ENCODE results near the gene NGFR. TPM values are rescaled to one million over a fixed set of nuclear protein-coding genes. Genes with fewer than 3 reads are reported as not detected.
A peak's percentile ranks its signal among the peaks of the same experiment; 100 is the strongest.

The NGFR gene
- total RNA-seq, 1 experiment from 2014 or later, result 11.3 TPM

DNA sequence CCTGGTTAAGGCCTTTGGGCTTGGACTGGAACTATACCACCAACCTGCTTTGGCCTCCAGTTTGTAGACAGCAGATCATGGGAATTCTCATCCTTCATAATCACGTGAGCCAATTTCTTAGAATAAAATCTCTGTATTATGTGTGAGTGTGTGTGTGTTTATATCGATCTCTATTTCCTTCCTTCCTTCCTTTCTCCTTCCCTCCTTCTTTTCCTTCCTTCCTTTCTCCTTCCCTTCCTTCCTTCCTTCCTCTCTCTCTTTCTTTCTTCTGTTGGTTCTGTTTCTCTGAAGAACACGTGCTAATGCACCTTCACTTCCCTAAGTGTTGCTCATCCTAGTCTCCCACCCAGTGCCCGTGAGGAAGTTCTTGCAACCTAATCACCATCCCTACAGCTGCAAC is 44.9 kb upstream of the NGFR start (continued):
- TF ChIP-seq CREM (CRISPR knock-in tag; IDR thresholded peaks at IDR 0.05) (no peak), JUN (CRISPR knock-in tag; IDR thresholded peaks at IDR 0.05) (no peak)
- TF ChIP-seq, protein P1, sequence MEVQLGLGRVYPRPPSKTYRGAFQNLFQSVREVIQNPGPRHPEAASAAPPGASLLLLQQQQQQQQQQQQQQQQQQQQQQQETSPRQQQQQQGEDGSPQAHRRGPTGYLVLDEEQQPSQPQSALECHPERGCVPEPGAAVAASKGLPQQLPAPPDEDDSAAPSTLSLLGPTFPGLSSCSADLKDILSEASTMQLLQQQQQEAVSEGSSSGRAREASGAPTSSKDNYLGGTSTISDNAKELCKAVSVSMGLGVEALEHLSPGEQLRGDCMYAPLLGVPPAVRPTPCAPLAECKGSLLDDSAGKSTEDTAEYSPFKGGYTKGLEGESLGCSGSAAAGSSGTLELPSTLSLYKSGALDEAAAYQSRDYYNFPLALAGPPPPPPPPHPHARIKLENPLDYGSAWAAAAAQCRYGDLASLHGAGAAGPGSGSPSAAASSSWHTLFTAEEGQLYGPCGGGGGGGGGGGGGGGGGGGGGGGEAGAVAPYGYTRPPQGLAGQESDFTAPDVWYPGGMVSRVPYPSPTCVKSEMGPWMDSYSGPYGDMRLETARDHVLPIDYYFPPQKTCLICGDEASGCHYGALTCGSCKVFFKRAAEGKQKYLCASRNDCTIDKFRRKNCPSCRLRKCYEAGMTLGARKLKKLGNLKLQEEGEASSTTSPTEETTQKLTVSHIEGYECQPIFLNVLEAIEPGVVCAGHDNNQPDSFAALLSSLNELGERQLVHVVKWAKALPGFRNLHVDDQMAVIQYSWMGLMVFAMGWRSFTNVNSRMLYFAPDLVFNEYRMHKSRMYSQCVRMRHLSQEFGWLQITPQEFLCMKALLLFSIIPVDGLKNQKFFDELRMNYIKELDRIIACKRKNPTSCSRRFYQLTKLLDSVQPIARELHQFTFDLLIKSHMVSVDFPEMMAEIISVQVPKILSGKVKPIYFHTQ (CRISPR knock-in tag; IDR thresholded peaks at IDR 0.05), result no peak
- TF ChIP-seq, protein P2, sequence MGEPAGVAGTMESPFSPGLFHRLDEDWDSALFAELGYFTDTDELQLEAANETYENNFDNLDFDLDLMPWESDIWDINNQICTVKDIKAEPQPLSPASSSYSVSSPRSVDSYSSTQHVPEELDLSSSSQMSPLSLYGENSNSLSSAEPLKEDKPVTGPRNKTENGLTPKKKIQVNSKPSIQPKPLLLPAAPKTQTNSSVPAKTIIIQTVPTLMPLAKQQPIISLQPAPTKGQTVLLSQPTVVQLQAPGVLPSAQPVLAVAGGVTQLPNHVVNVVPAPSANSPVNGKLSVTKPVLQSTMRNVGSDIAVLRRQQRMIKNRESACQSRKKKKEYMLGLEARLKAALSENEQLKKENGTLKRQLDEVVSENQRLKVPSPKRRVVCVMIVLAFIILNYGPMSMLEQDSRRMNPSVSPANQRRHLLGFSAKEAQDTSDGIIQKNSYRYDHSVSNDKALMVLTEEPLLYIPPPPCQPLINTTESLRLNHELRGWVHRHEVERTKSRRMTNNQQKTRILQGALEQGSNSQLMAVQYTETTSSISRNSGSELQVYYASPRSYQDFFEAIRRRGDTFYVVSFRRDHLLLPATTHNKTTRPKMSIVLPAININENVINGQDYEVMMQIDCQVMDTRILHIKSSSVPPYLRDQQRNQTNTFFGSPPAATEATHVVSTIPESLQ (CRISPR knock-in tag; IDR thresholded peaks at IDR 0.05), result no peak

DNA sequence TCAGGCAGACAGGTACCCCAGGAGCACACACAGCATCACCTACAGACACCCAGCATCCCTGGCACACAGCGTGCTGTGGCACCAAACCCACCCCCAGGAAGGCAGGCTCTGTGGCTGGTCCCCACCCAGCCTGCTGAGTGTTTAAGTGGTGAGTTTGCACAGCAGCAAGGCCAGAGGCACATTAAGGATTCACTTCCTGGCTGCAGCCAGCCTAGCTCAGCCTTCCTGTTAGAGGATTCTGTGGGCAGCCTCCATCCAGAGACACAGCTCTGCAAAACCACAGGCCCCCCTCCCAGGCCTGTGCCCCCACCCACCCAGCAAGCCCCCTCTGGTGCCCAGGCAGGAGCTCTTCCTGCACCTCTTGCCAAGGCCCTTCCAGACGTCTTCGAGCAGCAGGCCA is 44.4 kb upstream of the NGFR start:
- ATAC-seq (no peak), DNase-seq (ENCODE audit: low spot score) (no peak)
- TF ChIP-seq, protein P3, sequence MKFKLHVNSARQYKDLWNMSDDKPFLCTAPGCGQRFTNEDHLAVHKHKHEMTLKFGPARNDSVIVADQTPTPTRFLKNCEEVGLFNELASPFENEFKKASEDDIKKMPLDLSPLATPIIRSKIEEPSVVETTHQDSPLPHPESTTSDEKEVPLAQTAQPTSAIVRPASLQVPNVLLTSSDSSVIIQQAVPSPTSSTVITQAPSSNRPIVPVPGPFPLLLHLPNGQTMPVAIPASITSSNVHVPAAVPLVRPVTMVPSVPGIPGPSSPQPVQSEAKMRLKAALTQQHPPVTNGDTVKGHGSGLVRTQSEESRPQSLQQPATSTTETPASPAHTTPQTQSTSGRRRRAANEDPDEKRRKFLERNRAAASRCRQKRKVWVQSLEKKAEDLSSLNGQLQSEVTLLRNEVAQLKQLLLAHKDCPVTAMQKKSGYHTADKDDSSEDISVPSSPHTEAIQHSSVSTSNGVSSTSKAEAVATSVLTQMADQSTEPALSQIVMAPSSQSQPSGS (CRISPR knock-in tag; IDR thresholded peaks at IDR 0.05; ENCODE audit: borderline replicate concordance, low read depth), result no peak
- TF ChIP-seq IRF2 (CRISPR knock-in tag; IDR thresholded peaks at IDR 0.05; ENCODE audit: borderline replicate concordance, low read depth), result no peak
- TF ChIP-seq, protein P4, sequence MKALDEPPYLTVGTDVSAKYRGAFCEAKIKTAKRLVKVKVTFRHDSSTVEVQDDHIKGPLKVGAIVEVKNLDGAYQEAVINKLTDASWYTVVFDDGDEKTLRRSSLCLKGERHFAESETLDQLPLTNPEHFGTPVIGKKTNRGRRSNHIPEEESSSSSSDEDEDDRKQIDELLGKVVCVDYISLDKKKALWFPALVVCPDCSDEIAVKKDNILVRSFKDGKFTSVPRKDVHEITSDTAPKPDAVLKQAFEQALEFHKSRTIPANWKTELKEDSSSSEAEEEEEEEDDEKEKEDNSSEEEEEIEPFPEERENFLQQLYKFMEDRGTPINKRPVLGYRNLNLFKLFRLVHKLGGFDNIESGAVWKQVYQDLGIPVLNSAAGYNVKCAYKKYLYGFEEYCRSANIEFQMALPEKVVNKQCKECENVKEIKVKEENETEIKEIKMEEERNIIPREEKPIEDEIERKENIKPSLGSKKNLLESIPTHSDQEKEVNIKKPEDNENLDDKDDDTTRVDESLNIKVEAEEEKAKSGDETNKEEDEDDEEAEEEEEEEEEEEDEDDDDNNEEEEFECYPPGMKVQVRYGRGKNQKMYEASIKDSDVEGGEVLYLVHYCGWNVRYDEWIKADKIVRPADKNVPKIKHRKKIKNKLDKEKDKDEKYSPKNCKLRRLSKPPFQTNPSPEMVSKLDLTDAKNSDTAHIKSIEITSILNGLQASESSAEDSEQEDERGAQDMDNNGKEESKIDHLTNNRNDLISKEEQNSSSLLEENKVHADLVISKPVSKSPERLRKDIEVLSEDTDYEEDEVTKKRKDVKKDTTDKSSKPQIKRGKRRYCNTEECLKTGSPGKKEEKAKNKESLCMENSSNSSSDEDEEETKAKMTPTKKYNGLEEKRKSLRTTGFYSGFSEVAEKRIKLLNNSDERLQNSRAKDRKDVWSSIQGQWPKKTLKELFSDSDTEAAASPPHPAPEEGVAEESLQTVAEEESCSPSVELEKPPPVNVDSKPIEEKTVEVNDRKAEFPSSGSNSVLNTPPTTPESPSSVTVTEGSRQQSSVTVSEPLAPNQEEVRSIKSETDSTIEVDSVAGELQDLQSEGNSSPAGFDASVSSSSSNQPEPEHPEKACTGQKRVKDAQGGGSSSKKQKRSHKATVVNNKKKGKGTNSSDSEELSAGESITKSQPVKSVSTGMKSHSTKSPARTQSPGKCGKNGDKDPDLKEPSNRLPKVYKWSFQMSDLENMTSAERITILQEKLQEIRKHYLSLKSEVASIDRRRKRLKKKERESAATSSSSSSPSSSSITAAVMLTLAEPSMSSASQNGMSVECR (CRISPR knock-in tag; IDR thresholded peaks at IDR 0.05; ENCODE audit: borderline replicate concordance), result no peak
- TF ChIP-seq, protein P5, sequence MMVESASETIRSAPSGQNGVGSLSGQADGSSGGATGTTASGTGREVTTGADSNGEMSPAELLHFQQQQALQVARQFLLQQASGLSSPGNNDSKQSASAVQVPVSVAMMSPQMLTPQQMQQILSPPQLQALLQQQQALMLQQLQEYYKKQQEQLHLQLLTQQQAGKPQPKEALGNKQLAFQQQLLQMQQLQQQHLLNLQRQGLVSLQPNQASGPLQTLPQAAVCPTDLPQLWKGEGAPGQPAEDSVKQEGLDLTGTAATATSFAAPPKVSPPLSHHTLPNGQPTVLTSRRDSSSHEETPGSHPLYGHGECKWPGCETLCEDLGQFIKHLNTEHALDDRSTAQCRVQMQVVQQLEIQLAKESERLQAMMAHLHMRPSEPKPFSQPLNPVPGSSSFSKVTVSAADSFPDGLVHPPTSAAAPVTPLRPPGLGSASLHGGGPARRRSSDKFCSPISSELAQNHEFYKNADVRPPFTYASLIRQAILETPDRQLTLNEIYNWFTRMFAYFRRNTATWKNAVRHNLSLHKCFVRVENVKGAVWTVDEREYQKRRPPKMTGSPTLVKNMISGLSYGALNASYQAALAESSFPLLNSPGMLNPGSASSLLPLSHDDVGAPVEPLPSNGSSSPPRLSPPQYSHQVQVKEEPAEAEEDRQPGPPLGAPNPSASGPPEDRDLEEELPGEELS (CRISPR knock-in tag; IDR thresholded peaks at IDR 0.05), result no peak
- no peak for TF ChIP-seq ZNF671 (CRISPR knock-in tag; IDR thresholded peaks at IDR 0.05)
- TF ChIP-seq TEAD1 (CRISPR knock-in tag; IDR thresholded peaks at IDR 0.05), result no peak
- ChIA-PET POLR2A (no interaction called here), CTCF (interaction anchor here (1.0 kb wide), 3 partner anchors 46 to 106 kb away, joined by 3 read pairs; no protein-coding TSS in a partner anchor)
- peaks cover 21% of the 10 kb centered on the region for H3K4me1 Mint-ChIP-seq
- H3K4me3 Mint-ChIP-seq, result no peak overlapping the region
- no peaks in the 10 kb centered on the region for H3K36me3 Mint-ChIP-seq
- peaks cover 2% of the 10 kb centered on the region for H3K27me3 Mint-ChIP-seq (ENCODE audit: low read depth)
- no peak overlapping the region for H3K27ac Mint-ChIP-seq
- no peaks in the 10 kb centered on the region for H3K9me3 Mint-ChIP-seq

DNA sequence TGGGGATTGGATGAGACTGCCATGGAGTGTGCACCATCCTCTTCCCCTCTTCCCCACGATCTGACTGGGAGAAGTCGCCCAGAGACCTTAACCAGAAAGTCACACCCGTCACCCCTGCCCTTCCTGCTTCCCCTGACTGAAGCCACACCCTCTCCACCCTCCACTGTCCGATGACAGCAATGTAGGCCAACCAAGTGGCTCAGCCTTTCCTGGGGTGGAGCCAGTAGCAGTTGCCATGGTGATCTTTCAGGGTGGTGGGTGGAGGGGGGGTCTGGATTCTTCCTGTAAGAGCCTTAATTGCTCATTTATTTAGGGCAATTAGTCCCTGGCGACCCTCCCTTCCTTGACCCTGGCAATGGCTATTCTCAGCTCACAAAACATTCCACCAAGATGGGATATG is 42.9 kb upstream of the NGFR start:
- Mint-ChIP-seq H3K4me1 (peaks cover 27% of the 10 kb centered on the region), H3K4me3 (no peak overlapping the region), H3K9me3 (no peaks in the 10 kb centered on the region), H3K27ac (no peak overlapping the region), H3K27me3 (ENCODE audit: low read depth) (no peaks in the 10 kb centered on the region; the same call in none of the 2 replicates), H3K36me3 (no peaks in the 10 kb centered on the region)
- ChIA-PET POLR2A (no interaction called here), CTCF (interaction anchor here (1.7 kb wide), 1 partner anchor 14 kb away, joined by 5 read pairs; no protein-coding TSS in a partner anchor)
- DNase-seq (ENCODE audit: low spot score) (no peak), ATAC-seq (peak; percentile 54)
- no peak for TF ChIP-seq RORB (CRISPR knock-in tag; IDR thresholded peaks at IDR 0.05)
- TF ChIP-seq ZNF416 (CRISPR knock-in tag; IDR thresholded peaks at IDR 0.05), result no peak
- TF ChIP-seq ATF1 (CRISPR knock-in tag; IDR thresholded peaks at IDR 0.05), result no peak
- TF ChIP-seq, protein P6, sequence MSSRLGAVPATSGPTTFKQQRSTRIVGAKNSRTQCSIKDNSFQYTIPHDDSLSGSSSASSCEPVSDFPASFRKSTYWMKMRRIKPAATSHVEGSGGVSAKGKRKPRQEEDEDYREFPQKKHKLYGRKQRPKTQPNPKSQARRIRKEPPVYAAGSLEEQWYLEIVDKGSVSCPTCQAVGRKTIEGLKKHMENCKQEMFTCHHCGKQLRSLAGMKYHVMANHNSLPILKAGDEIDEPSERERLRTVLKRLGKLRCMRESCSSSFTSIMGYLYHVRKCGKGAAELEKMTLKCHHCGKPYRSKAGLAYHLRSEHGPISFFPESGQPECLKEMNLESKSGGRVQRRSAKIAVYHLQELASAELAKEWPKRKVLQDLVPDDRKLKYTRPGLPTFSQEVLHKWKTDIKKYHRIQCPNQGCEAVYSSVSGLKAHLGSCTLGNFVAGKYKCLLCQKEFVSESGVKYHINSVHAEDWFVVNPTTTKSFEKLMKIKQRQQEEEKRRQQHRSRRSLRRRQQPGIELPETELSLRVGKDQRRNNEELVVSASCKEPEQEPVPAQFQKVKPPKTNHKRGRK (CRISPR knock-in tag; IDR thresholded peaks at IDR 0.05; ENCODE audit: borderline replicate concordance), result no peak
- TF ChIP-seq MXD4 (CRISPR knock-in tag; IDR thresholded peaks at IDR 0.05; ENCODE audit: borderline replicate concordance), result no peak
- no peak for TF ChIP-seq HMGA2 (CRISPR knock-in tag; IDR thresholded peaks at IDR 0.05)
- no peak for TF ChIP-seq ZNF396 (CRISPR knock-in tag; IDR thresholded peaks at IDR 0.05; ENCODE audit: borderline replicate concordance)
- TF ChIP-seq TP53 (CRISPR knock-in tag; IDR thresholded peaks at IDR 0.05), result no peak

All from WTC11 (cell line).